OCI-LY3 (cell line): Measurements from ENCODE around the gene XYLT2.

Experiments used
- EZH2phosphoT487 ChIP-seq: fragments of 200-600 bp; shearing (Covaris generic); IDR thresholded peaks from 2 replicates; pipeline ENCODE4 v1.6.1; 2018; ENCODE audit warnings: antibody characterized with exemption, mixed run types, low read depth
- TF ChIP-seq, protein P1 (sequence below): fragments of 200-600, 300-600 bp; sonication (generic); IDR thresholded peaks from 2 replicates; pipeline ENCODE4 v1.5.1; 2014; ENCODE audit warnings: antibody characterized with exemption, low read length, low read depth

DNA sequence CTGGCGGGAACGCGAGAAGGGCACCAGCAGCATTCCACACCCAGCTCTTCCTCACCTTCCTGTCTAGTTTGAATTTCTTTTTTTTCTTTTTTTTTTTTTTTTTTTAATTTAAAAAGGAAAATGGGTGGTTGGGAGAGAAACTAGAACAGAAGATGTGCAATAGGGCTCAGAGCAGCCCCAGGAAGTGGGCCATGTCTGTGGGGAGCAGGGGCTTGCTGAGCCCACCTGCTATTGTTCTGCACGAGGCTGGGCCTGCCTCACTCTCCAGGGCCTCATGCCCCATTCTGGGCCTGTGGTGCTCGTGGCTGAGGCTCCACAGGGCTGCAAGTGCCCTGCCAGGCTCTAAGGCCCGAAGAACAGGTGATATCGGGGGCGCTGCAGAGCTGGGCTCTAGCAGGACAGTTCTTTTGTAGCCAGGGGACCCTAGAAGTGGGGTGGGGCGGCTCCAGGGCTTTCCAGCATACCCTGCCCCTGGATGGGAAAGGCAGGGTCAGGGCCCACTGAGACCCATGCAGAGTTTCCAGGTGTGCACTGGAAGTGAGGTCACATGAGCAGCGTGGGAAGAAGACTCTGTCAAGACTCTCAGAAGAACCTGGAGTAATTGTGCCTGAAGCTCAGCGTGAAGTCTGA lies 14.7 kb downstream of the XYLT2 start:
- TF ChIP-seq, protein P1, sequence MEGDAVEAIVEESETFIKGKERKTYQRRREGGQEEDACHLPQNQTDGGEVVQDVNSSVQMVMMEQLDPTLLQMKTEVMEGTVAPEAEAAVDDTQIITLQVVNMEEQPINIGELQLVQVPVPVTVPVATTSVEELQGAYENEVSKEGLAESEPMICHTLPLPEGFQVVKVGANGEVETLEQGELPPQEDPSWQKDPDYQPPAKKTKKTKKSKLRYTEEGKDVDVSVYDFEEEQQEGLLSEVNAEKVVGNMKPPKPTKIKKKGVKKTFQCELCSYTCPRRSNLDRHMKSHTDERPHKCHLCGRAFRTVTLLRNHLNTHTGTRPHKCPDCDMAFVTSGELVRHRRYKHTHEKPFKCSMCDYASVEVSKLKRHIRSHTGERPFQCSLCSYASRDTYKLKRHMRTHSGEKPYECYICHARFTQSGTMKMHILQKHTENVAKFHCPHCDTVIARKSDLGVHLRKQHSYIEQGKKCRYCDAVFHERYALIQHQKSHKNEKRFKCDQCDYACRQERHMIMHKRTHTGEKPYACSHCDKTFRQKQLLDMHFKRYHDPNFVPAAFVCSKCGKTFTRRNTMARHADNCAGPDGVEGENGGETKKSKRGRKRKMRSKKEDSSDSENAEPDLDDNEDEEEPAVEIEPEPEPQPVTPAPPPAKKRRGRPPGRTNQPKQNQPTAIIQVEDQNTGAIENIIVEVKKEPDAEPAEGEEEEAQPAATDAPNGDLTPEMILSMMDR, result no peak
- no peak for TF ChIP-seq EZH2phosphoT487
